BJ (cell line): ENCODE results near the gene ATP8A1. TPM values are rescaled to one million over a fixed set of nuclear protein-coding genes. Genes with fewer than 3 reads are reported as not detected.

Source experiments
- CTCF ChIA-PET: fragments of 350-600 bp; formaldehyde crosslinking; extraction: SDS; loops from one replicate; lab custom pipeline; 2021; ENCODE audit warnings: antibody characterized with exemption, inconsistent platforms; lab: Yijun Ruan, JAX
- POLR2A ChIA-PET: fragments of 300-600 bp; sonication (Branson Sonifier 250); formaldehyde crosslinking; extraction: SDS; loops from one replicate; lab custom pipeline; 2021; ENCODE audit warnings: antibody characterized with exemption; lab: Charles Lee
- DNase-seq: peaks from one replicate; pipeline ENCODE4 v3.0.0-alpha.2; 2011; ENCODE audit warnings: low read depth
- H3K27me3 ChIP-seq: 2 replicates; pipeline ENCODE4 v1.6.0; 2011; ENCODE audit warnings: low read length; ENCODE audit not compliant: control insufficient read depth, insufficient read depth
- H3K36me3 ChIP-seq: 2 replicates; pipeline ENCODE4 v1.5.1; 2011; ENCODE audit warnings: low read length; ENCODE audit not compliant: control insufficient read depth, insufficient read depth
- H3K4me3 ChIP-seq: 2 replicates; pipeline ENCODE4 v1.5.1; 2011; ENCODE audit warnings: low read depth, mild to moderate bottlenecking, control low read depth, low read length
- polyA plus RNA-seq: library from polyadenylated mRNA; depleted of rRNA; stranded (reverse); fragments of >200 nt; gene quantifications from 2 replicates; pipeline ENCODE4 v1.2.3, GENCODE V29; 2011
- TF ChIP-seq, protein P1 (sequence below): IDR thresholded peaks from 2 replicates; pipeline ENCODE4 v1.5.1; 2011; ENCODE audit warnings: low read depth, mild to moderate bottlenecking, control low read depth, inconsistent platforms, low read length, moderate library complexity; ENCODE audit not compliant: insufficient read depth

The ATP8A1 gene
- polyA plus RNA-seq, 1 experiment: 0.02 TPM

DNA sequence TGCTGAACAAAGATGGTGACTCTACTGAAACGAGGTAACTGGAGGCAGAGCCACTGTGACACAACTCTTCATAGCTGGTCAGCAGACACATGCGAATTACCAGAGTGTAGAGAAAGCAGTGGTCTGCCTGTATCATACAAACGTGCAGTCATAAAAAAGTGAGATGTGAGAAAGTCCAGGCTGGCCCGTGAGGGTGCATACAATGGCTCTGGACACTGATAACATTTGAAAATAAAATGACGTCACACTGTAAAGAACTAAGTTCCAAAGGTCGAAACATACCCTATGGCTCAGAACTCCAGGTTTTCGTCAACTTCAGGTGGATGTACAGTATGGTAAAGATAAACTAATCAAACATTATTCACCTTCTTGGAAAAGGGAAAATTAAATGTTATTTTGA is 163.9 kb downstream of the ATP8A1 start:
- ChIA-PET CTCF (no interaction called here), POLR2A (no interaction called here)
- no peaks in the 10 kb centered on the region for H3K36me3 ChIP-seq
- H3K4me3 ChIP-seq: no peak overlapping the region
- TF ChIP-seq, protein P1, sequence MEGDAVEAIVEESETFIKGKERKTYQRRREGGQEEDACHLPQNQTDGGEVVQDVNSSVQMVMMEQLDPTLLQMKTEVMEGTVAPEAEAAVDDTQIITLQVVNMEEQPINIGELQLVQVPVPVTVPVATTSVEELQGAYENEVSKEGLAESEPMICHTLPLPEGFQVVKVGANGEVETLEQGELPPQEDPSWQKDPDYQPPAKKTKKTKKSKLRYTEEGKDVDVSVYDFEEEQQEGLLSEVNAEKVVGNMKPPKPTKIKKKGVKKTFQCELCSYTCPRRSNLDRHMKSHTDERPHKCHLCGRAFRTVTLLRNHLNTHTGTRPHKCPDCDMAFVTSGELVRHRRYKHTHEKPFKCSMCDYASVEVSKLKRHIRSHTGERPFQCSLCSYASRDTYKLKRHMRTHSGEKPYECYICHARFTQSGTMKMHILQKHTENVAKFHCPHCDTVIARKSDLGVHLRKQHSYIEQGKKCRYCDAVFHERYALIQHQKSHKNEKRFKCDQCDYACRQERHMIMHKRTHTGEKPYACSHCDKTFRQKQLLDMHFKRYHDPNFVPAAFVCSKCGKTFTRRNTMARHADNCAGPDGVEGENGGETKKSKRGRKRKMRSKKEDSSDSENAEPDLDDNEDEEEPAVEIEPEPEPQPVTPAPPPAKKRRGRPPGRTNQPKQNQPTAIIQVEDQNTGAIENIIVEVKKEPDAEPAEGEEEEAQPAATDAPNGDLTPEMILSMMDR: no peak
- no peaks in the 10 kb centered on the region for H3K27me3 ChIP-seq
- no peak for DNase-seq

DNA sequence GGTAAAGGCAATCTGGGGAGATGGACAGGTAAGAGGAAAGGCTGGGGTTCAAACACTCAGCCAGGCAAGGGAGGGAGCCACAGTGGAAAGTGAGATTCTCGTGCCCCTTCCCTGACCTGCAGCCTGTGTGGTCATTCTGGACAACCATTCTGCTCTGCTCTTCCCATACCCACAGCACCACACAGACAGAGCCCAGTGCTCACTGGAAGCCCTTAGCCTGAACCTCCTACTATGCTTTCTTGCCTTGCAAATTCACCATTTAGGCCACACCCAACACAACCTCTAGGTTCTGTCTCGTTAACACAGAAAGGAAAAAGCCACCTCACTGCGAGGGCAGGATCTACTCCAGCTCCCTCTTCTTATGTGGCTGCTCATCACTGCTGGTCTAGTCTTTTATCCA is 166.9 kb downstream of the ATP8A1 start:
- Histone ChIP-seq H3K4me3 (no peak overlapping the region), H3K27me3 (no peaks in the 10 kb centered on the region), H3K36me3 (no peaks in the 10 kb centered on the region)
- CTCF ChIA-PET: no interaction called here
- DNase-seq: no peak
- TF ChIP-seq, protein P1: no peak
- POLR2A ChIA-PET: no interaction called here

DNA sequence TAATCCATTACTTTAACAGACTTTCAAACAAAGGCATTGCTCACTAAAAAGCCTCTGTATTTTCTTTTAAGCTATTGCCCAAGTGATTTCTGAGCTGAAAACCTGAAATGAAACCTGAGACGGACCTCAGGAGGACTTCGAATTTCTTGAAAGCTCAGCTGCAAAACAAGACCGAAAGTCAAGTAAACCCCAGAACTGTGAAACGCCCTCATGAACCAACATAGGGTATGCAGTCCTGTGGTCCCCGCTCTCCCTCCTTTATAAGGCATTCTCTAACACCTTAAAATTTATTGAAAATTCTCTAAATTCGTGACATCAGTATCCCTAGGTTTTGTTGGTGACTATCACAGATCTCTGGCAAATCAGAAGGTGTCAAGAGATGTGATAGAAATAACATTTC is 167.8 kb downstream of the ATP8A1 start:
- H3K4me3 ChIP-seq: no peak overlapping the region
- no peak for DNase-seq
- TF ChIP-seq, protein P1: no peak
- CTCF ChIA-PET: interaction anchor here (1.2 kb wide), 1 partner anchor 10 kb away, joined by 4 read pairs; no protein-coding TSS in a partner anchor
- H3K27me3 ChIP-seq: no peaks in the 10 kb centered on the region
- H3K36me3 ChIP-seq: no peaks in the 10 kb centered on the region
- POLR2A ChIA-PET: no interaction called here

DNA sequence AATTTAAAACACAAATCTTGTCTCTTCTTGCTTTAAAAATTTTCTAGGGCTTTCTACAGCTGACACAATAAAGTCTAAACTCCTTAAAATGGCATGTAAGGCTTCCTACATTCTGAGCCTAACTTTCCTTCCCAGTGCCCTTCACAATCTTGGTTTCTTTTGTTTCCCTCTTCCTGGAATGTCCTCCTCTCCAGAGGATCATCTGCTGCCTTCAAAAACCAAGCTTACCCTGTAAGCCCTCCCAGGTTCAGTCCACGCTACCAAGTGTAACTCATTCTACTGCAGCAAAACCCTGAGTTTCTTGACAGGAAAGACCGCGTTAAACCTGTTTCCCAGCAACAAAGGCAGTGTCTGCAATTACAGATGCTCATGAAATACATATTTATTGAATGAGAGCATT is 168.4 kb downstream of the ATP8A1 start:
- DNase-seq: no peak
- H3K27me3 ChIP-seq: no peaks in the 10 kb centered on the region
- CTCF ChIA-PET: interaction anchor here (1.2 kb wide), 1 partner anchor 11 kb away, joined by 4 read pairs; no protein-coding TSS in a partner anchor
- H3K4me3 ChIP-seq: no peak overlapping the region
- POLR2A ChIA-PET: no interaction called here
- TF ChIP-seq, protein P1: no peak
- no peaks in the 10 kb centered on the region for H3K36me3 ChIP-seq

DNA sequence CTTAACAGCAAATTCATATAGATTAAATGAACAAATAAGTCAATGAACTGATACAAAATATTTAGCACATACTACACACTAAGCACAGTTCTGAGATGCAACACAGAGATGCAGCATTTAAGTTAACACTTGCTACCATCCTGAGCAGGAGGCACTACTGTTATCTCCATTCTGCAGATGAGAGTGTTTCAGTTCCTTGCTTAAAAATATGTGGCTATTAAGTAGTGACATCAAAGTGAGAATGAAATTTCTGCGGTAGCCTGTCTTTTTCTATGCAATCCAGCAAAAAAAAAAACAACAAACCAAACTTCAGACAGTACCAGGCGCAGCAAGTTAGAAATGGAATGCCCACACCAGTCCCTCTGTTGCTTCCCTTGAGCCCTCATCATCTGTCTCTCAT is 168.8 kb downstream of the ATP8A1 start:
- Histone ChIP-seq H3K4me3 (no peak overlapping the region), H3K27me3 (no peaks in the 10 kb centered on the region), H3K36me3 (no peaks in the 10 kb centered on the region)
- TF ChIP-seq, protein P1: no peak
- CTCF ChIA-PET: interaction anchor here (1.2 kb wide), 1 partner anchor 11 kb away, joined by 4 read pairs; no protein-coding TSS in a partner anchor
- POLR2A ChIA-PET: no interaction called here
- no peak for DNase-seq
